Epithelial cell of esophagus (primary cell): ENCODE data around the gene SPATA12.

Source experiments
- DNase-seq: peaks from one replicate; pipeline ENCODE4 v3.0.0; 2010; ENCODE audit warnings: low read depth
- H3K4me3 ChIP-seq: 2 replicates; pipeline ENCODE4 v1.5.1; 2011; ENCODE audit warnings: mild to moderate bottlenecking, low read length, control low read depth
- TF ChIP-seq, protein P1 (sequence below): IDR thresholded peaks from 2 replicates; pipeline ENCODE4 v1.5.1; 2011; ENCODE audit warnings: low read depth, mild to moderate bottlenecking, low read length, control low read depth, inconsistent platforms; ENCODE audit not compliant: insufficient read depth; ENCODE audit errors: missing control alignments

SPATA12 gene

DNA sequence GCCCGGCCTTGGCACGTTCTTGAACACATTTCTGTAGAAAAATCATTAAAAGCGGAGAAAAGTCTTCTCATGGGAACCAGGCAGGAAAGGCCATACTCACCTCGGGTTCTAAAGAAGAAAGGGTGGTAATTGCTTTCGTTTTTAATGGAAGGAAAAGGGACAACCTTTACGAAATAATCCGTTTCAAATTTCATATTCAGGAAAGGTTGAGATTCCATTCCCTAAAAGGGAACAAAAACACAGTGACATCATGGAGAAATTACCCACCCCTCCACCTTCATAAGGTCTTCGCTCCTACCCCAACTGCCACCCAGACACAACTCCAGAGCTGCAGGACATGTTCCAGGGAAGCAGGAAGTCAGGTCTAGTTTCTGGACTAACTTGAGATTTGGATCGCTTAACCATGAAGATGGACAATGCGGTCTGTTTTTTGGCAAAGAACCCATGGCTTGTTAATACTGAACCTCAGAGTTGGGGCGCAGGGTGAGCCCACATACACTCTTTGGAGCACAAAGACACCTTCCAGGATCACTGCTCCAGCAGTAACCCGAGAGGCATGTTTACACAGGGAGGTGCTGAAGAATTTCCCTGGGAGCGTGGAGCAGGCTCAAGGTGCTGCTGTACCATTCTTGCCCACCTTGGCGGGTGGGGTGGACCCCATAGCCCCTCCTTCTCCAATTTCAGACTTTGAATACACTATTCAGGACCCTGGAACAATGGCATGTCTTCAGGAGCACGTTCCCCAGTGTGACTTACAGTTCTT is 49.2 kb downstream of the SPATA12 start:
- TF ChIP-seq, protein P1, sequence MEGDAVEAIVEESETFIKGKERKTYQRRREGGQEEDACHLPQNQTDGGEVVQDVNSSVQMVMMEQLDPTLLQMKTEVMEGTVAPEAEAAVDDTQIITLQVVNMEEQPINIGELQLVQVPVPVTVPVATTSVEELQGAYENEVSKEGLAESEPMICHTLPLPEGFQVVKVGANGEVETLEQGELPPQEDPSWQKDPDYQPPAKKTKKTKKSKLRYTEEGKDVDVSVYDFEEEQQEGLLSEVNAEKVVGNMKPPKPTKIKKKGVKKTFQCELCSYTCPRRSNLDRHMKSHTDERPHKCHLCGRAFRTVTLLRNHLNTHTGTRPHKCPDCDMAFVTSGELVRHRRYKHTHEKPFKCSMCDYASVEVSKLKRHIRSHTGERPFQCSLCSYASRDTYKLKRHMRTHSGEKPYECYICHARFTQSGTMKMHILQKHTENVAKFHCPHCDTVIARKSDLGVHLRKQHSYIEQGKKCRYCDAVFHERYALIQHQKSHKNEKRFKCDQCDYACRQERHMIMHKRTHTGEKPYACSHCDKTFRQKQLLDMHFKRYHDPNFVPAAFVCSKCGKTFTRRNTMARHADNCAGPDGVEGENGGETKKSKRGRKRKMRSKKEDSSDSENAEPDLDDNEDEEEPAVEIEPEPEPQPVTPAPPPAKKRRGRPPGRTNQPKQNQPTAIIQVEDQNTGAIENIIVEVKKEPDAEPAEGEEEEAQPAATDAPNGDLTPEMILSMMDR: no peak
- DNase-seq: peak; percentile 26
- H3K4me3 ChIP-seq: no peak overlapping the region

DNA sequence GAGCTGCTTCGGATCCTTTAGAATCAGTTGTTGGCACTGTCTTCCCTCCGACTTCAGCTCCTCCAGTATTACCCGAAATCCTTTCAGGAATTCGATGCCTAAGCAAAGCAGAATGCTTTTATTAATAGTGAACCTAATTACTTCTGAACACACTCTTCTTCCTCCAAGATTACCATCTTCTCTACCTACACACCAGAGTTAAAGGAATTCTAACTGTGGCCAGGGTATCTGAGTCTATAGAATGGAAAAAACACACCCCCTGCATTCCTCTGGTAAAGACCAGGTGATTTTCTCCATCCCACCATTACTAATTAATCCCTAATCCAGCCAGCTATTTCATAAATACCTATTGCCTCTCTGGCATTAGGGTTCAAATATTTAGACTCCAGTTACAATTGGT is 49.8 kb downstream of the SPATA12 start:
- no peak overlapping the region for H3K4me3 ChIP-seq
- no peak for DNase-seq
- TF ChIP-seq, protein P1: no peak

DNA sequence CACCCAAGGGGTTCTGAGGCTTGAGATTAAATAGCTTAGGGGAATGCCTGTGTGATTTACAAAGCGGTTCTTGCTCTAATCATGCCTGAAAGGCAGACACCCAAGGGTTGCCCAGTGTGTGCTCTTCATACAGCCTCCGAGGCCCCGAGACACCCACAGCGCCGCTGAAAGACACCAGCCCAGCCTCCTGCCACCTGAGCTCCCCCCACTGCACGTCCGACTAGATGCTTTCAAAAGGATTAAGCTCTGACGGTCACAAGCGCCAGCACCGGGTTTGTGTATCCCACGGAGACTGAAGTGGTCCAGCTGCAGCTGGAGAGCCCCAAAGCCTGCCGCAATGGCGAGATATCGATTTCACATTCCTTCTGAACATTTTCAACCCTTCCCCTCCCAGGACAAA is 50.3 kb downstream of the SPATA12 start:
- TF ChIP-seq, protein P1: no peak
- no peak for DNase-seq
- no peak overlapping the region for H3K4me3 ChIP-seq

DNA sequence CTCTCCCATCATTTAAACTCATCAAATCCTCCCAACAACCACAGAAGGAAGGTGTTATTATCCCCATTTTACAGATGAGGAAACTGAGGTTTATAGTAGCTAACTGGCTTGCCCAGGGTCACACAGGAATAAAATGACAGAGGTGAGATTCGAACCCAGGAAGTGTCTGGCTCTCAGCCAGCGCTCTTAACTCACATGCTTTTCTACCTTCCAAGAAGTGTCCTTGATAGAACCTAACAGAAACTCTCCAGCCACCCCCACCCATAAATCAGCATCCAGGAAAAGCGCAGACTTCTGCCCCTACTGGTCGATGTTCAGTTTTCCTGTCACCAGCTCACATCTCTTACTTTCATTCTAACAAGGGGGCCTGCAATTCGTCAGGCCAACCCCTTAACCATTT is 51.7 kb downstream of the SPATA12 start:
- DNase-seq: no peak
- TF ChIP-seq, protein P1: peak; percentile 3
- H3K4me3 ChIP-seq: no peak overlapping the region

DNA sequence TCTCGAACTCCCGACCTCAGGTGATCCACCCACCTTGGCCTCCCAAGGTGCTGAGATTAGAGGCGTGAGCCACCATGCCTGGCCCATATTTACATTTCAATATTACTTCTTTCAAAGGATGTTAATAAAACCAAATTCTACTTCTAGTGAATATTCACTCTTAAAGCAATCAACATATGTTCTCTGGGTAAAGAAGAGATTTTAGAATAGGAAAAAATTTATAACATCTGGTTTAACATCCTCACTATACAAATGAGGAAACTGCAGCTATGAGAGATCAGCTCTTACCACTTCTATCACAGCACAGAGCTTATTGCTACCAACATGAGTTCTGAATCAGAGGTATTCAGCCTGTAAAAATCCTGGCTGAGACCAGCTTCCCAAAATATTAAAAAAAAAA is 56.0 kb downstream of the SPATA12 start:
- TF ChIP-seq, protein P1: no peak
- no peak for DNase-seq
- no peak overlapping the region for H3K4me3 ChIP-seq

DNA sequence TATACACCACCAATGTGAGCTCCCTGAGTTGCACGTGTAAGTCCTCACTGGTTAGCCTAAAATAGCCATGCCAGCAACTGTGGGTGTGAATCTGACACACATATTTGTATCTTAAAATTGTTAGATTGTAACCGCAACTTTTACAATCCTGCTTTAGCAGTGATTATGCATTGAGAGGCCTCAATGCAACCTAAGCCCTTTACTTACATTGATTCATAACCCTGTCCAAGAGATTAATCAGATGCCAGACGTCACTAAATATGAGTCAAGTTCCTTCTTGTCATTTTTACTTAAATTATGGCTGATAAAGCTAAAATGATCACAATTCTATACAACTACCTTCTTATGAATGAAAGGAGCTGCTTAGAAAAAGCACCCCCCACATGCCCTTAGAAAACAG is 57.8 kb downstream of the SPATA12 start:
- H3K4me3 ChIP-seq: no peak overlapping the region
- TF ChIP-seq, protein P1: no peak
- DNase-seq: no peak

DNA sequence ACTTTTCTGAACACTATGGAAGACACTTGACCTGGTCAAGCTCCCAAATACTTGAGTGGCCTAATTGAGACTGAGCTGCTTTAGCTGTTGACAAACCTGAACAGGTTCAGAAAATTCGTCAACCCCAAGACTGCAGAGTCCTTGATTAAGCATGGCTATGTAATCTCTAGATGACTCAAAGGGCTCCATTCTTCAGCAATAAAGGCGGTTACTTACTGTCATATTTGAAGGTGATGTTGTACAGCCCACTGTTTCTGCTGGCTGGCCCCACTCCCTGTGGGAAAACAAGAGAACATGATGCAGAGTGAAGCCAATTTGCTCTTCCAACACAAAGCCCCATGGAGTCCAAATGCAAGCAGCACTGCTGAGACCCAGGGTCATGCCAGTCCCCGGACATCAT is 59.6 kb downstream of the SPATA12 start:
- TF ChIP-seq, protein P1: no peak
- peak; percentile 19 for DNase-seq

More for the DNA sequence above, 59.6 kb downstream of the SPATA12 start:
- no peak overlapping the region for H3K4me3 ChIP-seq
